GM21381 (cell line): Measurements from ENCODE around the gene TNS2.

Source experiments
- ATAC-seq: cut with Tn5 transposase; IDR thresholded peaks from one replicate; pipeline ENCODE4 v1.9.1; 2021; ENCODE audit warnings: mild to moderate bottlenecking, moderate library complexity; ENCODE audit not compliant: unreplicated experiment

Gene TNS2

GRCh38 chr12:53057816-53058500, 8.1 kb downstream of the TNS2 start:
- ATAC-seq: no peak

- no peak for ATAC-seq
Observed at GRCh38 chr12:53058674-53059433, 9.0 kb downstream of the TNS2 start.

GRCh38 chr12:53059434-53060063, 9.7 kb downstream of the TNS2 start:
- no peak for ATAC-seq

GRCh38 chr12:53060064-53060720, 10.3 kb downstream of the TNS2 start:
- no peak for ATAC-seq

GRCh38 chr12:53060721-53061276, 10.9 kb downstream of the TNS2 start:
- ATAC-seq: no peak

GRCh38 chr12:53061404-53062010, 11.6 kb downstream of the TNS2 start:
- ATAC-seq: no peak

GRCh38 chr12:53062011-53062961, 12.4 kb downstream of the TNS2 start:
- no peak for ATAC-seq

GRCh38 chr12:53062977-53063707, 13.3 kb downstream of the TNS2 start:
- ATAC-seq: no peak

- no peak for ATAC-seq
Observed at GRCh38 chr12:53063708-53064612, 14.1 kb downstream of the TNS2 start.

GRCh38 chr12:53064613-53065436, 15.0 kb downstream of the TNS2 start:
- ATAC-seq: no peak

GRCh38 chr12:53065470-53065869, 15.6 kb downstream of the TNS2 start:
- ATAC-seq: no peak

GRCh38 chr12:53065975-53066931, 16.4 kb downstream of the TNS2 start:
- no peak for ATAC-seq

GRCh38 chr12:53067074-53067992, 17.5 kb downstream of the TNS2 start:
- no peak for ATAC-seq

GRCh38 chr12:53067993-53068770, 18.3 kb downstream of the TNS2 start:
- no peak for ATAC-seq
